Peyer's patch (tissue), 4 donors: ENCODE measurements around the gene P4HB.

Source experiments
- POLR2A ChIP-seq, 2 donors: fragments of 450-650 bp; IDR thresholded peaks; one replicate each; pipeline ENCODE4 v1.5.1; 2017; ENCODE audit warnings: antibody characterized with exemption in 2 of 2, mild to moderate bottlenecking in 2 of 2, moderate library complexity in 2 of 2
- TF ChIP-seq, protein P1 (sequence below), 6 experiments: fragments of 450-650 bp in 4 of 6; fragments of 200-600 bp in 2 of 6; sonication (generic) in 1 of 6; IDR thresholded peaks; one replicate each; pipeline ENCODE4 v1.5.1; 2017 to 2019; ENCODE audit warnings: antibody characterized with exemption in 6 of 6, mild to moderate bottlenecking in 3 of 6, moderate library complexity in 1 of 6

DNA sequence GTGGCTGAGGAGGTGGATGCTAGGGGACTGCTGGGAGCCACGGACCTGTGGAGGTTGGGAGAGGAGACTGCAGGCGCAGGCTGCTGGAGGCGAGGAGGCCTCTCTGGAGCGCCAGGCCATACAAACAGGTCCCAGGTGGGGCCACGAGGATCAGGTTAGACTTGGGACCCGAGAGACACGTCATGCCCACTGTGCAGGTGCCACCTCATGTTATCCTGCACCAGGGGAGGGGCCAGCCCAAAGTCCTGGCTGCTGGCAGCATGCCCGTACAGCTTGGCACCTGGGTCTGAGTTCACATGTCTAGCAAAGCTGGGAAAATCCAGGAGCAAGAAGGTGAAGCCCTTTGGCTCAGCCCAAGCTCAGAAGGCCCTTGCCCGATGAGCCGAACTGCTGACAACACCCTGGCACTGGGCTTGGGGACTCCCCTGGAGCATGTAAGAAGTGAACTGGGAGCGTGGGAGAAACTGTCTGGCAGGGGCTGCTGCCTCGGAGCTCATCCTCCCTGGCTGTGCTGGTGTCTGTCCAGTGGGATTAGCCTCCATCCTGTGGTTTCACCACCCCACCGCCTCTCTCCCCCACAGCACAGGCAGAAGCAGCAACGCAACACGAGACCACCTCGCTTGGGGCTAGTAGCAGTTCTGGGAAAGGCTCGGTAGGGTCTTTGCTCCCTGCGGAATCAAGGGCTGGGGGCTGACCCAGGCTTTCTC, 5.6 kb upstream of the P4HB start:
- TF ChIP-seq, protein P1, sequence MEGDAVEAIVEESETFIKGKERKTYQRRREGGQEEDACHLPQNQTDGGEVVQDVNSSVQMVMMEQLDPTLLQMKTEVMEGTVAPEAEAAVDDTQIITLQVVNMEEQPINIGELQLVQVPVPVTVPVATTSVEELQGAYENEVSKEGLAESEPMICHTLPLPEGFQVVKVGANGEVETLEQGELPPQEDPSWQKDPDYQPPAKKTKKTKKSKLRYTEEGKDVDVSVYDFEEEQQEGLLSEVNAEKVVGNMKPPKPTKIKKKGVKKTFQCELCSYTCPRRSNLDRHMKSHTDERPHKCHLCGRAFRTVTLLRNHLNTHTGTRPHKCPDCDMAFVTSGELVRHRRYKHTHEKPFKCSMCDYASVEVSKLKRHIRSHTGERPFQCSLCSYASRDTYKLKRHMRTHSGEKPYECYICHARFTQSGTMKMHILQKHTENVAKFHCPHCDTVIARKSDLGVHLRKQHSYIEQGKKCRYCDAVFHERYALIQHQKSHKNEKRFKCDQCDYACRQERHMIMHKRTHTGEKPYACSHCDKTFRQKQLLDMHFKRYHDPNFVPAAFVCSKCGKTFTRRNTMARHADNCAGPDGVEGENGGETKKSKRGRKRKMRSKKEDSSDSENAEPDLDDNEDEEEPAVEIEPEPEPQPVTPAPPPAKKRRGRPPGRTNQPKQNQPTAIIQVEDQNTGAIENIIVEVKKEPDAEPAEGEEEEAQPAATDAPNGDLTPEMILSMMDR (IDR thresholded peaks at IDR 0.05) = no peak
- TF ChIP-seq POLR2A (IDR thresholded peaks at IDR 0.05) = peak; percentile 70 to 96
